H1 (cell line): Measurements from ENCODE around the gene SMARCB1. TPM values are rescaled to one million over a fixed set of nuclear protein-coding genes. Genes with fewer than 3 reads are reported as not detected.

Source experiments
- CTCF ChIA-PET: fragments of 300-600 bp; sonication (Branson Sonifier 250); formaldehyde crosslinking; loops from one replicate; lab custom pipeline; 2021; ENCODE audit not compliant: partially characterized antibody; lab: Charles Lee
- POLR2A ChIA-PET: fragments of 300-600 bp; sonication (Branson Sonifier 250); formaldehyde crosslinking; loops from one replicate; lab custom pipeline; 2021; ENCODE audit warnings: inconsistent platforms; ENCODE audit not compliant: partially characterized antibody; lab: Charles Lee
- DNase-seq, 2 experiments: peaks; one replicate each; pipeline versions ENCODE4 v3.0.0 to v3.0.0-alpha.2; 2010 to 2022; ENCODE audit warnings: low spot score in 2 of 2, low read depth in 1 of 2, mixed read lengths in 1 of 2
- FAIRE-seq: peaks from 2 replicates; lab custom pipeline; 2011; peaks lifted over from hg19 to GRCh38; lab: Jason Lieb, UNC
- H2AFZ ChIP-seq: 2 replicates; pipeline ENCODE4 v1.8.1; 2012; ENCODE audit warnings: low read length, inconsistent platforms
- H2AK5ac ChIP-seq: 2 replicates; pipeline ENCODE4 v1.6.1; 2013; ENCODE audit warnings: low read depth, low read length
- H2BK120ac ChIP-seq: replicated peaks from 2 replicates; pipeline ENCODE3; 2013; ENCODE audit warnings: low read depth, low read length, inconsistent platforms
- H2BK12ac ChIP-seq: 2 replicates; pipeline ENCODE4 v1.6.1; 2013; ENCODE audit warnings: low read depth, low read length
- H2BK15ac ChIP-seq: 2 replicates; pipeline ENCODE4 v1.6.1; 2013; ENCODE audit warnings: low read length
- H2BK20ac ChIP-seq: 2 replicates; pipeline ENCODE4 v1.6.1; 2013; ENCODE audit warnings: low read length
- H2BK5ac ChIP-seq: 2 replicates; pipeline ENCODE4 v1.6.1; 2013; ENCODE audit warnings: low read depth, low read length
- H3K14ac ChIP-seq: 2 replicates; pipeline ENCODE4 v1.6.1; 2013; ENCODE audit warnings: inconsistent platforms; ENCODE audit not compliant: insufficient read length
- H3K18ac ChIP-seq: 2 replicates; pipeline ENCODE4 v1.6.1; 2013; ENCODE audit warnings: low read length; ENCODE audit errors: extremely low read depth
- H3K23ac ChIP-seq: 2 replicates; pipeline ENCODE4 v1.6.1; 2013; ENCODE audit warnings: inconsistent platforms; ENCODE audit not compliant: insufficient read length
- H3K23me2 ChIP-seq: 2 replicates; pipeline ENCODE4 v1.6.1; 2013; ENCODE audit warnings: low read depth, low read length
- H3K27ac ChIP-seq: 2 replicates; pipeline ENCODE4 v1.6.1; 2011; ENCODE audit warnings: low read depth, low read length, inconsistent platforms
- H3K27me3 ChIP-seq, 4 experiments: replicated peaks in 1 of 4; 1 replicate in 1 of 4; 2 replicates in 3 of 4; pipeline versions ENCODE4 v1.6.1 to v1.8.1; 2011 to 2013; ENCODE audit warnings: low read length in 3 of 4, mild to moderate bottlenecking in 3 of 4, inconsistent platforms in 2 of 4, mixed read lengths in 2 of 4, moderate library complexity in 1 of 4; ENCODE audit not compliant: control insufficient read depth in 3 of 4, insufficient read depth in 3 of 4; ENCODE audit errors: extremely low read depth in 1 of 4
- H3K36me3 ChIP-seq, 4 experiments: 2 replicates each; pipeline versions ENCODE4 v1.6.1 to v1.8.1; 2011 to 2013; ENCODE audit warnings: mild to moderate bottlenecking in 4 of 4, low read length in 3 of 4, moderate library complexity in 2 of 4, control low read depth in 1 of 4, inconsistent platforms in 1 of 4; ENCODE audit not compliant: insufficient read depth in 4 of 4, control insufficient read depth in 2 of 4
- H3K4ac ChIP-seq: replicated peaks from 2 replicates; pipeline ENCODE3; 2013; ENCODE audit warnings: low read length, low read depth, mixed read lengths, inconsistent platforms; ENCODE audit not compliant: insufficient read length
- H3K4me1 ChIP-seq, 4 experiments: replicated peaks in 1 of 4; 1 replicate in 1 of 4; 2 replicates in 3 of 4; pipeline versions ENCODE4 v1.6.1 to v1.8.1; 2011 to 2013; ENCODE audit warnings: low read length in 3 of 4, inconsistent platforms in 2 of 4, mixed read lengths in 1 of 4; ENCODE audit not compliant: insufficient read depth in 4 of 4, control insufficient read depth in 3 of 4
- H3K4me2 ChIP-seq, 2 experiments: 2 replicates each; pipeline versions ENCODE4 v1.6.1 to v1.8.1; 2011 to 2013; ENCODE audit warnings: low read depth in 2 of 2, low read length in 2 of 2, control low read depth in 1 of 2, inconsistent platforms in 1 of 2, mild to moderate bottlenecking in 1 of 2; ENCODE audit not compliant: insufficient read depth in 1 of 2
- H3K4me3 ChIP-seq, 4 experiments: fragments of 200-600, 300-600 bp in 1 of 4; sonication (generic), shearing (Covaris generic), sonication (Bioruptor Twin) in 1 of 4; 2 replicates each; pipeline versions ENCODE4 v1.5.1 to v1.8.1; 2011 to 2016; ENCODE audit warnings: low read length in 4 of 4, low read depth in 3 of 4, control low read depth in 2 of 4, inconsistent platforms in 2 of 4, mild to moderate bottlenecking in 2 of 4, mixed read lengths in 1 of 4, moderate library complexity in 1 of 4; ENCODE audit not compliant: insufficient read depth in 2 of 4; ENCODE audit errors: extremely low read depth in 1 of 4
- H3K56ac ChIP-seq: replicated peaks from 2 replicates; pipeline ENCODE3; 2013; ENCODE audit warnings: low read depth, mild to moderate bottlenecking, mixed read lengths, low read length, inconsistent platforms; ENCODE audit not compliant: insufficient read length
- H3K79me1 ChIP-seq: 2 replicates; pipeline ENCODE4 v1.6.1; 2013; ENCODE audit warnings: low read depth, low read length, control low read depth
- H3K79me2 ChIP-seq, 2 experiments: 2 replicates each; pipeline versions ENCODE4 v1.6.1 to v1.8.1; 2012 to 2013; ENCODE audit warnings: low read length in 2 of 2, mild to moderate bottlenecking in 2 of 2, inconsistent platforms in 1 of 2; ENCODE audit not compliant: insufficient read depth in 2 of 2, control insufficient read depth in 1 of 2
- H3K9ac ChIP-seq, 4 experiments: replicated peaks in 1 of 4; 1 replicate in 1 of 4; 2 replicates in 3 of 4; pipeline versions ENCODE4 v1.6.1 to v1.8.1; 2011 to 2013; ENCODE audit warnings: low read depth in 3 of 4, low read length in 3 of 4, control low read depth in 2 of 4, mild to moderate bottlenecking in 2 of 4, moderate library complexity in 2 of 4, inconsistent platforms in 1 of 4; ENCODE audit errors: extremely low read depth in 1 of 4
- H3K9me3 ChIP-seq, 2 experiments: 2 replicates each; pipeline versions ENCODE4 v1.6.1 to v1.8.1; 2012 to 2013; ENCODE audit warnings: mild to moderate bottlenecking in 2 of 2, moderate library complexity in 2 of 2, control low read depth in 1 of 2, inconsistent platforms in 1 of 2, low read depth in 1 of 2, low read length in 1 of 2, mixed read lengths in 1 of 2; ENCODE audit not compliant: insufficient read depth in 2 of 2
- H4K20me1 ChIP-seq, 2 experiments: replicated peaks in 1 of 2; 2 replicates each; pipeline versions ENCODE3 to v1.8.1; 2011 to 2013; ENCODE audit warnings: inconsistent platforms in 2 of 2, low read length in 2 of 2, mild to moderate bottlenecking in 1 of 2; ENCODE audit not compliant: insufficient read depth in 2 of 2, control insufficient read depth in 1 of 2
- H4K5ac ChIP-seq: 2 replicates; pipeline ENCODE4 v1.6.1; 2013; ENCODE audit warnings: low read length, low read depth, mixed read lengths, inconsistent platforms; ENCODE audit not compliant: insufficient read length
- H4K8ac ChIP-seq: 2 replicates; pipeline ENCODE4 v1.8.0; 2013; ENCODE audit warnings: mild to moderate bottlenecking, moderate library complexity, low read length, inconsistent platforms; ENCODE audit not compliant: insufficient read depth; ENCODE audit errors: extremely low read depth
- H4K91ac ChIP-seq: replicated peaks from 2 replicates; pipeline ENCODE3; 2013; ENCODE audit warnings: low read length, mixed read lengths, inconsistent platforms; ENCODE audit not compliant: insufficient read length
- BRCA1 ChIP-seq: IDR thresholded peaks from 2 replicates; pipeline ENCODE4 v1.6.1; 2012; ENCODE audit warnings: low read depth, low read length, improper control_type of control experiment
- KDM1A ChIP-seq: fragments of 200-600, 300-600 bp; sonication (generic); IDR thresholded peaks from 2 replicates; pipeline ENCODE4 v1.7.1; 2016; ENCODE audit warnings: mild to moderate bottlenecking, low read length, borderline replicate concordance
- WGBS, 2 experiments: shearing (Covaris generic) in 1 of 2; methylation state at CpG; one replicate each; pipeline versions ENCODE4 v1.1.6 to v1.1.7; 2013 to 2015; ENCODE audit warnings: low lambda C conversion rate in 2 of 2, mixed read lengths in 2 of 2, inconsistent platforms in 1 of 2, low coverage in 1 of 2, missing lambda C conversion rate in 1 of 2; ENCODE audit not compliant: insufficient replicate concordance in 2 of 2, insufficient coverage in 1 of 2, insufficient read length in 1 of 2; ENCODE audit errors: extremely low coverage in 1 of 2, missing lambda C conversion rate in 1 of 2; 5-methylcytosine and 5-hydroxymethylcytosine counted together
- polyA plus RNA-seq, 7 experiments: library from polyadenylated mRNA; depleted of rRNA in 3 of 7; stranded (reverse) in 5 of 7; unstranded in 2 of 7; fragments of >200 nt in 5 of 7; fragments of 200-250 nt in 2 of 7; gene quantifications; 1 replicate in 5 of 7; 2 replicates in 1 of 7; 4 replicates in 1 of 7; pipeline versions ENCODE4 v1.2.1 to v1.2.3, GENCODE V29; 2011 to 2013; ENCODE audit warnings: missing spikeins in 2 of 7, mixed read lengths in 2 of 7
- total RNA-seq: library from RNA; stranded (reverse); fragmentation: NEBNext Ultra II Directional; extraction: Animal tissue kit (Norgen Biotek cat#: 25700); gene quantifications from 2 replicates; pipeline ENCODE4 v1.2.1, GENCODE V29; 2021

SMARCB1 gene
- total and polyA plus RNA-seq, 2 of the 8 experiments (the other 6 are each of a cell fraction or from before 2014, with no cell fraction given): 116 to 145 TPM

DNA sequence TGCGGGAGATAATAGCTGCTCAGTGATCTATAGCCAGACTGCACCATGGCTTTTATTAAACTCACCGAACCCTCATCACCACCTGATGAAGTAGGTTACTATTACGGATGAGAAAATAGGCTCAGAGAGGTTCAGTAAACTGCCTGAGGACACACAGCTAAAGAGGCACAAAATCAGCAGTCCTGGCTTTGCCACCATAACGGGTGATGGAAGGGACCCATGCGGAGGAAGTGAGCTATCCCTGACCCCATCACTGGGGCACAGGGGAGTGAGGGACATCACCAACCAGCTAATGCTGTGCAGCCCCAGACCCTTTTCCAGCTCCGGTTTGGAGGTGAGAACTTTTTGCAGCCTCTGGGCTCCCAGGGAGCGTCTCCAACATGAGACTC is 59.3 kb downstream of the SMARCB1 start:
- no peaks in the 10 kb centered on the region; the same call in 1 of the 2 replicates for H3K23me2 ChIP-seq
- no peak overlapping the region for H3K9ac ChIP-seq
- H3K9me3 ChIP-seq: no peaks in the 10 kb centered on the region
- H3K4me2 ChIP-seq: no peak overlapping the region
- H3K27me3 ChIP-seq: peaks cover 0 to 5% (median 1%) of the 10 kb centered on the region in 4 experiments; a peak in 3 of 7 replicates
- H3K56ac ChIP-seq: no peak overlapping the region
- WGBS, 2 experiments: 94% methylated on average over 7 of the region's 7 CpGs; no CpG with 5 or more reads in 1 of the 2 experiments
- peak overlapping the region; percentile 11 for H2BK120ac ChIP-seq
- H3K27ac ChIP-seq: no peak overlapping the region
- ChIA-PET CTCF (interaction anchor here (0.6 to 3.3 kb wide), 10 partner anchors 9 to 512 kb away, joined by 3 to 11 read pairs (median 3); partner anchors contain the start of gene SLC2A11), POLR2A (interaction anchor here (0.6 to 5.6 kb wide), 10 partner anchors 8 to 79 kb away, joined by 3 to 37 read pairs (median 3); partner anchors contain the start of genes MIF, SLC2A11 and SMARCB1)
- H3K23ac ChIP-seq: no peak overlapping the region
- H3K4ac ChIP-seq: no peak overlapping the region
- H4K8ac ChIP-seq: no peak overlapping the region
- DNase-seq: no peak
- H3K36me3 ChIP-seq: no peaks in the 10 kb centered on the region
- TF ChIP-seq BRCA1 (no peak), KDM1A (peak; percentile 88; the same call in 1 of the 2 replicates)
- no peaks in the 10 kb centered on the region for H3K79me1 ChIP-seq
- no peak overlapping the region for H4K5ac ChIP-seq
- H2BK5ac ChIP-seq: peak overlapping the region; percentile 78; the same call in 1 of the 2 replicates
- H3K4me3 ChIP-seq: no peak overlapping the region
- FAIRE-seq: no peak
- H3K79me2 ChIP-seq: no peaks in the 10 kb centered on the region
- H3K4me1 ChIP-seq: peaks cover 0 to 33% (median 25%) of the 10 kb centered on the region in 4 experiments; a peak in 6 of 7 replicates
- H2AFZ ChIP-seq: no peak overlapping the region; the same call in 1 of the 2 replicates
- peak overlapping the region; percentile 78; the same call in 1 of the 2 replicates for H2BK12ac ChIP-seq
- H4K20me1 ChIP-seq: no peaks in the 10 kb centered on the region
- H4K91ac ChIP-seq: peak overlapping the region; percentile 31
- H2BK20ac ChIP-seq: peak overlapping the region; percentile 96
- H3K14ac ChIP-seq: no peak overlapping the region
- H3K18ac ChIP-seq: peak overlapping the region; percentile 83; the same call in 1 of the 2 replicates
- peak overlapping the region; percentile 81; the same call in 1 of the 2 replicates for H2BK15ac ChIP-seq
- peak overlapping the region; percentile 56; the same call in 1 of the 2 replicates for H2AK5ac ChIP-seq
